Measurements from ENCODE around the gene SLC16A4.

- TF ChIP-seq, protein P1, sequence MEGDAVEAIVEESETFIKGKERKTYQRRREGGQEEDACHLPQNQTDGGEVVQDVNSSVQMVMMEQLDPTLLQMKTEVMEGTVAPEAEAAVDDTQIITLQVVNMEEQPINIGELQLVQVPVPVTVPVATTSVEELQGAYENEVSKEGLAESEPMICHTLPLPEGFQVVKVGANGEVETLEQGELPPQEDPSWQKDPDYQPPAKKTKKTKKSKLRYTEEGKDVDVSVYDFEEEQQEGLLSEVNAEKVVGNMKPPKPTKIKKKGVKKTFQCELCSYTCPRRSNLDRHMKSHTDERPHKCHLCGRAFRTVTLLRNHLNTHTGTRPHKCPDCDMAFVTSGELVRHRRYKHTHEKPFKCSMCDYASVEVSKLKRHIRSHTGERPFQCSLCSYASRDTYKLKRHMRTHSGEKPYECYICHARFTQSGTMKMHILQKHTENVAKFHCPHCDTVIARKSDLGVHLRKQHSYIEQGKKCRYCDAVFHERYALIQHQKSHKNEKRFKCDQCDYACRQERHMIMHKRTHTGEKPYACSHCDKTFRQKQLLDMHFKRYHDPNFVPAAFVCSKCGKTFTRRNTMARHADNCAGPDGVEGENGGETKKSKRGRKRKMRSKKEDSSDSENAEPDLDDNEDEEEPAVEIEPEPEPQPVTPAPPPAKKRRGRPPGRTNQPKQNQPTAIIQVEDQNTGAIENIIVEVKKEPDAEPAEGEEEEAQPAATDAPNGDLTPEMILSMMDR (IDR thresholded peaks at IDR 0.05): no peak
- TF ChIP-seq POLR2A (IDR thresholded peaks at IDR 0.05): no peak
These were observed 730 bp downstream of the SLC16A4 start for GRCh38 chr1:110390096-110390495.

All from body of pancreas (tissue), 4 donors.